IPS-NIHi11 (cell line): ENCODE results near the gene ABCF2.

ENCODE experiments used
- DNase-seq: peaks from one replicate; pipeline ENCODE4 v3.0.0; 2012; ENCODE audit warnings: mixed read lengths, low spot score

The ABCF2 gene

DNA sequence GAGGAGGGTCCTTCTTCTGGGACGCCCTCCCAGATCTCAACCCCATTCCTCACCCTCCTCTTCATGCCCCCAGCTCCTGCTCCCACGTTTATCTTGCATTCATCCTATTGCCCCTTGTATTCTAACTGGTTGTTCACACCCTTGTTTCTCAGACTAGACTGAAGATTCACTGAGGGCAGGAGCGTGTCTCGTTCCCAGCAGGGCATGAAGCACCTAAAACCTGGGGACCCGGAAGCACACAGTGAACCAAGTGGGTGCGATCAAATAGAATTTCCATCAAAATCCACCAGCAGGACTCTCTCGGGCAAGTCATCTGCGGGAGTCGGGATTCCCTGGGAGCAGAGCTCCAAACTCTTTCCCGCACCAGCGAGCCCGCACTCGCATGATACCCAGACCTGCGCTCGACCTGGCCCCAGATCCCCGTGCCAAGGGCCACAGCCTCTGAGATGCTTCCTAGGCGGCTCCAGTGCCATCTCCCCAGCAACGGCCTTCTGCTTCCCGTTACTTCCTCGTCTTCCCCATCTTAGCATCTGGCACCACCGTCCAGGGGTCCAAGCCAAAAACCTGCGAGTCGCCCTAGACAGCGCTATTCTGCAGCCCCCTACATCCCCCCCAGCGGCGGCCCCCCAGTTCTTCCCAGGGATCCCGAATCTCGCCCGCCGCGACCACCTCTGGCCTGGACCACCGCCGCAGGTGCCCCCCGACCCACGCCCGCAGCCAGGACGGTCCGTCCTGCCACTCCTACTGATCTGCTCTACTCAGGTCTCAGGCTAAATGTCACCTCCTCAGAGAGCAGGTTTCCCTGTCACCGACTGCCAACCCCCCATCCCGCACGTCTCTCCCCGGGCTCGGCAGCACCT lies 53.4 kb downstream of the ABCF2 start:
- DNase-seq: no peak

DNA sequence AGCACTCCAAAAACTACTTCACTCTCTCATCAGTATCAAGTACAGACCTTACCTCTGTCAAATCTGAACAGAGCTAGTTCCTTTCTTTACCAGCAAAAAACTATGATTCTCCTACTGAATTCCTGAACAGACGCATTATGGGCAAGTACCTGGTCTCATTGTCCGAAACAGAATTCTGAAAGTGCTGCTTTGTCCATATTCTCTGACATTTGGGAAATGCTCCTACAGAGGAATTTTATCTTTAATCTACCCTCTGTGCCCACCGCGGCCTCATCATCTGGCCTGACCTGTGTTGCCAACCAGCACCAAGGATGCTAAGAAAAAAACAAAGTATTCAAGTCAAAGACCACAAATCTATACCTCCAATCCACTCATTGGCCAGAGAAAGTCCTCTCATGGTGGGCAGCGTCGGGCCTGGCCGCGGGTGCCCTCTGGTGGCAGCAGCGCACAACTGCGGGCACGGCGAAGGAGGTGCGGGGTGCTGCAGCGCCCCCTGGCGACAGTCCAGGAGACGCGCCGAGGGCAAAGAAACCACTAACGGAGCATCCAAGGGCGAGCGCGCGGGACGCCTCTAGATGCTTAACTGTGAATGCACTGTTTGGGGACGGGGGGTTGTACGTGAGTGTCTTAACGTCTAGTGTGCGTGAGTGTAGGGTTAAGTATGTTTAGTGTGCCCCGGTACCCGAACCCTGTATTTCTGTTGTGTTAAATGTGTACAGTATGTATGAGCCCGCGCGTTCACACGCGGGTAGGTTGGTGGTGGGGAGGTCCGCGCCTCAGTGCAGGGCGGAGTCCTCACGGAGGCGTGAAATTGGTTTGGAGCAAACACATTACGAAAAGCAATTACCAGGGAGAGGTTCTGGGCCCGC lies 54.5 kb downstream of the ABCF2 start:
- peak; percentile 88 for DNase-seq

DNA sequence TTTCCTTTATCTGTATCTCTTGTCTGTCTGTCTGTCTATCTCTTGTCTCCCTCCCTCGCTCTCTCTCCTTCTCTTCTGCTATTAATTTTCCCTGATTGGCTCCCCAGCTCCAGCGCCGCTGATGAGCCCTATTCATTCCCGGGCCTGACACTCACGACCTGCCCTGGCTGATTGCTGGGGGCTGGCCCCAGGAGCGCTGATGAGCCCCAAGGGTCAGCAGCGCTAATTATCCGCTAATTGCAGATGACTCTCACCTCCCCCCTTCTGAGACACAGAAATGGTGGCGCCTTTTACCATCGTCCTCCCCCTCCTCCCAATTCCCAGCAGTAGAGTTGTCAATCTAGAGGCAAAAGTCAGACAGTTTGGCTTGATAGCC lies 58.2 kb downstream of the ABCF2 start:
- DNase-seq: no peak

DNA sequence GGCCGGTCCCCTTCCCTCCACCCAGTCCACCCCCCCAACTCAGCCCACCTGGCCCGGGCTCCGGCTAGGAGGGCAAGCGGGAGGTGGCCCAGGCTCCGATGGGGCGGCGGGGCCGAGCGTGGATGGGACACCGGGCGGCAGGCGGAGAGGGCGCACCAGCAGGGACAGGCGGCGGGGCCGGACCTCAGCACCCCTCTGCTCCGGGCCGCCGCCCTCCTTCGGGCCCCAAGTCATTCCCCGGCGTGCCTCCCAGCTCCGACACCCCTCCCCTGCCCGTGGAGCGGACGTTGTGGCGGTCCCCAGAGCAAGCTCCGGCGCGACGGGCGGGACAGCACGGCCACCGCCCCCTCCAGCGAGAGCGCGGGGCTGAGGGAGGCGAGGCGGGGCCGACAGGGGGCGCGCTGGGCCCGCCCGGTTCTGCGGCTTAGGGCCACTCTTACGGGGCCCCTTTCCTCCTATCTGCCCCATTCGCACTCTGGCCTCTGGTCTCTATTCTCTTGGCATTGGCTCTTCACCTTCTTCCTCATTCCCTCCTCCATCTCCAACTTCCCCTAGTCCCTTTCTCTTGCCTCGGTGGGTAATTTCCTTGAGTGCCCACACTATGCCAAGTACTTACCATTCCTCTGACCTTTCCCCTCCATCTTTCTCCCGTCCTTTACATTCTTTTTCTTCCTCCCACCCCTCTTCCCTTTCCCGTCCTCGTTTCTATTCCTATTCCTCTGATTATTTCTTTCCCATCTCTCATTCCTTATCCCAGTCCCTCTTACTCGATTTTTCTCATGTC lies 58.8 kb downstream of the ABCF2 start:
- peak; percentile 90 for DNase-seq

DNA sequence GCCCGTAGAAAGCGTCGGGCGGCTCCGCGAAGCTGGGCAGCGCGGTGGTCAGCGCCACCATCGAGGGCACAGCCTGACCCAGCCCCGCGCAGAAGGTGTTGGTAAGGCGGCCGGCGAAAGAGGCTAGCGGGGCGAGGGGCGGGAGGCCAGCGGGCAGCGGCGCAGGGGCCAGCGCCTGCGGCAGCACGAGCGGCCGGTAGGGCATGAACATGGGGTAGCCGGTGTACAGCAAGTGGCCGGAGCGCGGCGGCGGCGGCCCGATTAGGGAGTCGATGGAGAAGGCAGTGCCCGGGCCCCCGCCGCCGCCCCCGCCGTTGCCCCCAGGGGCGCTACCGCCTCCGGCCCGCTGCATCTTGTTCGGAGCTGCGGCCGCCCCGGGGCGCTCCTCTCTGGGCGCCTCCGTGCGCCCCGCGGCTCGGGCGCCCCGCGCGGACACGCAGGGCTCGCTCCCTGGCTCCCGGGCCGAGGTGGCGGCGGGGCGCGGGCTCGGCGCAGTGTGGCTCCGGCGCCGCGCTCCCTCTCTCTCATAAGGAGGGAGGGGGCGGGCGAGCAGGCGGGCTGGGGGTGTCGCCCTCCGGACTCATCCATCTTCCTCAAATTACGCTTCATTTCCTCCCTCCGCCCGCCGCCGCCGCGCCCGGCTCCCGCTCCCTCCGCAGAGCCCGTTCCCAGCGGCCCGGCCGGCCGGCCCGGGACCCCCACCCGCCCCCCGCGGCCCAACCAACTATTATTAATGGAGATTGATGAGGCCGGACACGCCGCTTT lies 59.6 kb downstream of the ABCF2 start, which contains the start of gene GBX1:
GBX1 (minus strand) TSS at position 498 of the 765 bp plus-strand sequence; CDS start at position 352, 146 bp downstream.
- peak; percentile 72 for DNase-seq

DNA sequence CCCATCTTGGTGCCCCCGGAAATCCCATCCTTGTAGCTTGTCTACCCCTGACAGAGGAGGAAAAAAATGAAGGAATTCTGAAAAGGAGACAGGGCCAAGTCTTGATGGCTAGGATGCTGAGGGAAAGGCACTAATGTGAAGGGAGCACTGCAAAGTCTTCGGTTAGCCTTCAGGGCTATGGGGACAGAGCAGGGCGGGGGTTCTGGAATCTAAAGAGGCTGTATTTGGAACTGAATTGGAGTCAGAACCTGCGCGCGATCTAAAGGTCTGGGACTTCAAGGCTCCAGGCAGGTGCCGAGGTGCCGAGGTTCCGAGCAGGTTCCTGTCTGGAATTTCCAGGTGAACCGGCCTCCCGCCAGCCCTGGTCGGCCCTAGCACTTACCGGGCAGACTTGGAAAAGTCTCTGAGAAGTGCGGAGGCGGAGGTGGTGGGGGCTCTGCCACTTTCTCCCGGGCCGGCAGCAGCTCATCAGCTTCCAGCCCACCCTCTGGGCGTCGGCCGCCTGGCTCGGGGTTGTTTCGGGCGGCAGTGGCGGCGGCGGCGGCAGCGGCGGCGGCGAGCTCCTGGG lies 60.3 kb downstream of the ABCF2 start:
- no peak for DNase-seq
